Breast epithelium (tissue), 4 donors: ENCODE measurements around the gene SNX9. TPM values are rescaled to one million over a fixed set of nuclear protein-coding genes. Genes with fewer than 3 reads are reported as not detected.

Source experiments
- DNase-seq, 2 donors: peaks; one replicate each; pipeline ENCODE4 v3.0.0-alpha.2; 2019; ENCODE audit warnings: low spot score in 2 of 2
- H3K27ac ChIP-seq, 2 donors: fragments of 200-600 bp; sonication (generic) in 1 of 2; one replicate each; pipeline ENCODE4 v1.5.1; 2016 to 2019; ENCODE audit warnings: mild to moderate bottlenecking in 1 of 2
- H3K27me3 ChIP-seq, 2 donors: fragments of 200-600 bp; sonication (generic) in 1 of 2; one replicate each; pipeline versions ENCODE4 v1.5.1 to v1.6.0; 2017 to 2019; ENCODE audit warnings: control low read depth in 1 of 2, mild to moderate bottlenecking in 1 of 2
- H3K36me3 ChIP-seq: fragments of 200-600 bp; one replicate; pipeline ENCODE4 v1.5.1; 2019
- H3K4me1 ChIP-seq, 2 donors: fragments of 200-600 bp; sonication (generic); one replicate each; pipeline ENCODE4 v1.5.1; 2016 to 2019; ENCODE audit warnings: control low read depth in 1 of 2
- H3K4me3 ChIP-seq, 3 donors: fragments of 200-600 bp; sonication (generic); 1 replicate in 2 of 3; 2 replicates in 1 of 3; pipeline ENCODE4 v1.5.1; 2016 to 2019; ENCODE audit warnings: mild to moderate bottlenecking in 3 of 3, moderate library complexity in 2 of 3
- H3K9me3 ChIP-seq, 2 donors: fragments of 200-600 bp; sonication (generic) in 1 of 2; one replicate each; pipeline ENCODE4 v1.5.1; 2016 to 2019; ENCODE audit warnings: control low read depth in 1 of 2
- CTCF ChIP-seq, 3 donors: fragments of 450-650 bp; IDR thresholded peaks; one replicate each; pipeline ENCODE4 v1.5.1; 2016 to 2017; ENCODE audit warnings: antibody characterized with exemption in 3 of 3, mild to moderate bottlenecking in 3 of 3, moderate library complexity in 3 of 3
- POLR2A ChIP-seq: fragments of 450-650 bp; IDR thresholded peaks from one replicate; pipeline ENCODE4 v1.6.1; 2016; ENCODE audit warnings: antibody characterized with exemption, mild to moderate bottlenecking, moderate library complexity
- POLR2AphosphoS5 ChIP-seq, 3 donors: sonication (generic); formaldehyde crosslinking; IDR thresholded peaks; one replicate each; pipeline ENCODE4 v1.6.1; 2017; ENCODE audit warnings: antibody characterized with exemption in 3 of 3
- intact Hi-C: fragments of 100-400 bp; cut with DNase I; formaldehyde crosslinking; loops from one replicate; pipeline ENCODE4 v1.15.1; 2023; ENCODE audit warnings: low total_unique reads
- total RNA-seq, 3 donors: library from RNA; depleted of rRNA; stranded (reverse); fragments of >200 nt; gene quantifications; one replicate each; pipeline ENCODE4 v1.1.0, GENCODE V29; 2016

Gene SNX9
- total RNA-seq, 3 donors from 2014 or later, result 61.6 to 83.2 (median 75.7) TPM

DNA sequence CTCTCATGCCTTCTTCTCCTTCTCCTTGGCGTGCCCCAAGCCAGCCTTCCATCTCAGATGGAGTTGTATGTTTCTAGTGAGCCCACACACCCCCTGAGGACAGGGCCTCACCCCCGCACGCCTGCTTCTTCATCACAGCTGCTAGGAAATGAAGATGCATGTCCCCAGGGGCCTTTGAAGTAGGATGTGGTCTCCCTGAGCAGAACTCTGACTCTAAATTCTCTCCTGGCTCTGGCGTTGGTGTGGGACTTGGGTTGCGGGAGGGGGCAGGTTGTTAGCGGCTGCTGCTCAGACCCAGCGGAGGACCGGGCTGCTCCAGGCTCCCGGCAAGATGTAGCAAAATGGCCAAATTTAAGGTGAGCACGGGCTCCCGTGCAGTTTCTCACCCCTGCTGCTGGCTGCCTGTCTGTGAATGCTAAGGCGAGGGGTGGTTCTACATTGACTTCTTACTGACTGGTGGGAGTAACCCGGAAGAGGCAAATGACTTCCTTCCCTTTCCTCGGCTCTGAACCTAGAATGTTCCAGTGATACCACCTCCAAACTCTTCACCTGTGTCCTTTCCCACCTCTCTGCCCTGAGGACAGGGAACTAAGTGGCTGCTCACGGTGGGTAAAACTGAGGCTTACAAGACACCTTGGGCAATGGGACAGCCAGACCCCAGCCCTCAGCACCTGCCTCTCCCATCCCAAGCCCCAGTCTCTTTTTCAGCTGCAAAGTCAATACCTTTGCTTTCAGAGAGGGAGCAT is 167.4 kb downstream of the SNX9 start:
- H3K27ac ChIP-seq, result peak overlapping the region; percentile 62 to 73
- TF ChIP-seq POLR2A, result no peak
- TF ChIP-seq POLR2AphosphoS5 (IDR thresholded peaks at IDR 0.05), result no peak
- TF ChIP-seq CTCF (IDR thresholded peaks at IDR 0.05), result no peak
- intact Hi-C loops, result no loop called here
- DNase-seq, result no peak
- H3K36me3 ChIP-seq, result no peaks in the 10 kb centered on the region
- H3K9me3 ChIP-seq, result no peaks in the 10 kb centered on the region
- no peaks in the 10 kb centered on the region for H3K27me3 ChIP-seq
- peak overlapping the region in 1 of 3 donors; percentile 6 for H3K4me3 ChIP-seq
- H3K4me1 ChIP-seq, result peaks cover 0 to 20% of the 10 kb centered on the region in 2 donors

DNA sequence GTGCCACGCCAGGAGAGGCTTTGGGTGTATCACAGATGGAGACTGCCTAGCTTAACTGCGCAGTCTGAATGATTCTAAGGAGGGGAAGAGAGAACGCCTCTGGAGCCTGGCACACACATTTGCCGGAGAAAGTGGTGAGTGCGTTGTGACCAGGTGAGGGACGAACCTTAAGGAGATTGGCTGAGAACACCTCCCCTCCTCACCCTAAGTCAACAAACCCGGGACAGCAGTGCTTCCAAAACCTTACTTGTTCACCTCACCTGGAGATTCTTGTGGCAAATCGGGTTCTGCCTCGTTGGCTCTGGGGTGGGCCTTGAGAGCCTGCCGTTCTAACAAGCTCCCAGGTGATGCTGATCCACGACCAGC is 168.0 kb downstream of the SNX9 start:
- H3K4me3 ChIP-seq, result no peak overlapping the region
- peak overlapping the region in 1 of 2 donors; percentile 73 for H3K27ac ChIP-seq
- no peaks in the 10 kb centered on the region for H3K9me3 ChIP-seq
- intact Hi-C loops, result no loop called here
- no peaks in the 10 kb centered on the region for H3K27me3 ChIP-seq
- peaks cover 0 to 20% of the 10 kb centered on the region in 2 donors for H3K4me1 ChIP-seq
- H3K36me3 ChIP-seq, result no peaks in the 10 kb centered on the region
- TF ChIP-seq CTCF (IDR thresholded peaks at IDR 0.05), result no peak
- TF ChIP-seq POLR2AphosphoS5 (IDR thresholded peaks at IDR 0.05), result no peak
- no peak for TF ChIP-seq POLR2A
- DNase-seq, result no peak

GRCh38 chr6:157993076-157993475 is 170.0 kb downstream of the SNX9 start:
- TF ChIP-seq CTCF (IDR thresholded peaks at IDR 0.05) (no peak), POLR2A (no peak), POLR2AphosphoS5 (IDR thresholded peaks at IDR 0.05) (no peak)
- intact Hi-C loops, result no loop called here
- H3K9me3 ChIP-seq, result no peaks in the 10 kb centered on the region
- H3K36me3 ChIP-seq, result no peaks in the 10 kb centered on the region
- no peak for DNase-seq
- peaks cover 0 to 20% of the 10 kb centered on the region in 2 donors for H3K4me1 ChIP-seq
- no peak overlapping the region for H3K27ac ChIP-seq
- H3K4me3 ChIP-seq, result no peak overlapping the region
- H3K27me3 ChIP-seq, result no peaks in the 10 kb centered on the region

- intact Hi-C loops, result no loop called here
- Histone ChIP-seq H3K36me3 (no peaks in the 10 kb centered on the region), H3K27ac (no peak overlapping the region), H3K4me3 (no peak overlapping the region), H3K9me3 (no peaks in the 10 kb centered on the region), H3K27me3 (no peaks in the 10 kb centered on the region), H3K4me1 (peaks cover 0 to 18% of the 10 kb centered on the region in 2 donors)
- no peak for DNase-seq
- TF ChIP-seq POLR2AphosphoS5 (IDR thresholded peaks at IDR 0.05), result no peak
- TF ChIP-seq CTCF (IDR thresholded peaks at IDR 0.05), result no peak
- TF ChIP-seq POLR2A, result no peak
Measured at GRCh38 chr6:157994125-157994795, 171.2 kb downstream of the SNX9 start.

Other genes with a start within 250 kb of the SNX9 start
- 10 to 100 TPM in 2 of 3 donors, 1 to 10 TPM in 1; 3.0 to 20.2 (median 15.7) TPM for gene SYNJ2, start 158.6 kb downstream of the SNX9 start, total RNA-seq